SK-N-MC (cell line): ENCODE measurements around the gene PRTFDC1.

ENCODE experiments used
- DNase-seq: peaks from one replicate; pipeline ENCODE4 v3.0.0-alpha.2; 2011; ENCODE audit warnings: low read depth, low spot score
- H3K27ac ChIP-seq: fragments of 200-600 bp; sonication (generic); 2 replicates; pipeline ENCODE4 v1.5.1; 2016; ENCODE audit warnings: mixed run types
- H3K36me3 ChIP-seq: fragments of 200-600 bp; sonication (generic); 2 replicates; pipeline ENCODE4 v1.6.1; 2017; ENCODE audit warnings: antibody characterized with exemption, low read length, mixed read lengths; ENCODE audit not compliant: insufficient read depth
- H3K4me3 ChIP-seq: fragments of 200-600 bp; sonication (generic); 2 replicates; pipeline ENCODE4 v1.5.1; 2016
- H3K9ac ChIP-seq: fragments of 200-600 bp; sonication (generic); 2 replicates; pipeline ENCODE4 v1.8.0; 2017; ENCODE audit warnings: mixed run types, mixed read lengths; ENCODE audit not compliant: insufficient read length
- H3K9me3 ChIP-seq: fragments of 200-600 bp; sonication (generic); 2 replicates; pipeline ENCODE4 v1.6.1; 2017; ENCODE audit warnings: low read depth, mild to moderate bottlenecking, antibody characterized with exemption, low read length, moderate library complexity, mixed read lengths
- EZH2 ChIP-seq: fragments of 200-600 bp; sonication (generic); IDR thresholded peaks from one replicate; pipeline ENCODE4 v1.6.1; 2017; ENCODE audit warnings: antibody characterized with exemption
- FOXP2 ChIP-seq: optimal IDR thresholded peaks from 2 replicates; pipeline ENCODE3; 2011; ENCODE audit warnings: mild to moderate bottlenecking, moderate library complexity; ENCODE audit not compliant: insufficient read depth; ENCODE audit errors: extremely low read length, control extremely low read depth
- POLR2AphosphoS5 ChIP-seq: IDR thresholded peaks from 2 replicates; pipeline ENCODE4 v1.6.1; 2012; ENCODE audit warnings: mild to moderate bottlenecking, low read depth, low read length, borderline replicate concordance

PRTFDC1 gene

DNA sequence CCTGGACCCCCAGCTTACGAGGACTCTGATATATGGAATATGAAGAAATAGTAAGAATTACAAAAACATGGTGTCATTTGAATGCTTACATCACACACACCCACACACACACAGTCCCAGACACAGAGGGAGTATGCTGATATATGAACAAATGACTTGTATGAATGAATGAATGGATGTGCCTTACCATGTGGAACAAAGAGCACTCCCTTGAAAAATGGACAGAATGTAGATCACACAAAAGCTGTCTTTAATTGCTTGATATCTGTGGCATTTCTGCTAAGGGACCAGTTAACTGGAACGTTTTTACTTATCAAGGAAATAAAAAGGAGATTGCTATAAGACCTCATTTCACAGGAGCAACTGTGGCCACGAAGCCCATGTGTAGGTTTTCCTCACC lies 46.0 kb downstream of the PRTFDC1 start:
- Histone ChIP-seq H3K9ac (no peak overlapping the region), H3K27ac (no peak overlapping the region), H3K4me3 (no peak overlapping the region), H3K9me3 (no peaks in the 10 kb centered on the region), H3K36me3 (no peaks in the 10 kb centered on the region)
- TF ChIP-seq FOXP2 (no peak), EZH2 (no peak), POLR2AphosphoS5 (no peak)
- no peak for DNase-seq

DNA sequence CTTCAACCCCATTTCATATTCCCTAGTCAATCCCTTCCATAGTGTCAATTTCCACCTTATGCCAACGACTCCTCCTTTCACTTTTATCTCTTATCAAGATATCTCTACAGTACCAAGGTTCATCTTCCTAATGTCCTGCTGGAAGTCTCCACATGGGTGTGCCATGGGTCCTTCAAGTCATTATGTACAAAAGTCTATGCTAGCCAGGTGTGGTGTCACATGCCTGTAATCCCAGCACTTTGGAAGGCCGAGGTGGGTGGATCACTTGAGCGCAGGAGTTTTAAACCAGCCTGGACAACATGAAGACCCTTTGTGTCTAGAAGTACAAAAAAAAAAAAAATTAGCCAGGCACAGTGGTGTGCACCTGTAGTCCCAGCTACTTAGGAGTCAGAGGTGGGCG lies 47.6 kb downstream of the PRTFDC1 start:
- Histone ChIP-seq H3K4me3 (no peak overlapping the region), H3K9ac (no peak overlapping the region), H3K36me3 (no peaks in the 10 kb centered on the region), H3K9me3 (no peaks in the 10 kb centered on the region), H3K27ac (no peak overlapping the region)
- TF ChIP-seq FOXP2: no peak
- no peak for TF ChIP-seq POLR2AphosphoS5
- no peak for TF ChIP-seq EZH2
- no peak for DNase-seq

DNA sequence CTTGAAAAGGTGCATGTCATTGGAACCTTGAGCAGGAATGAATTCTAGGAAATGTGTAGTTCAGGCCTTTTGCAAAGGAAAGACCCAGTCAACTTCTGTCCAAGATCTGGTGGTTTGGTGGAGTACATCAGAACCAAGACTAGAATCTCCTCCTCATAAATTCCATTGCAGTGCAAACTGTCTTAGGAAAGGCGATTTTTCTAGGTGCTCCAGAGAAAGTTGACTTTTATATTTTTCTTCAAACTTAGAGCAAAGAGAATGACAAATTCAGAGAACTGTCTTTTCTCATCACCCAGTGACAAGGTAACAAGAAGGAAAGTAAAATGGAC lies 50.0 kb downstream of the PRTFDC1 start:
- TF ChIP-seq EZH2 (no peak), POLR2AphosphoS5 (no peak), FOXP2 (no peak)
- no peaks in the 10 kb centered on the region for H3K36me3 ChIP-seq
- no peak overlapping the region for H3K27ac ChIP-seq
- no peak overlapping the region for H3K4me3 ChIP-seq
- no peak for DNase-seq
- H3K9ac ChIP-seq: no peak overlapping the region
- H3K9me3 ChIP-seq: no peaks in the 10 kb centered on the region

DNA sequence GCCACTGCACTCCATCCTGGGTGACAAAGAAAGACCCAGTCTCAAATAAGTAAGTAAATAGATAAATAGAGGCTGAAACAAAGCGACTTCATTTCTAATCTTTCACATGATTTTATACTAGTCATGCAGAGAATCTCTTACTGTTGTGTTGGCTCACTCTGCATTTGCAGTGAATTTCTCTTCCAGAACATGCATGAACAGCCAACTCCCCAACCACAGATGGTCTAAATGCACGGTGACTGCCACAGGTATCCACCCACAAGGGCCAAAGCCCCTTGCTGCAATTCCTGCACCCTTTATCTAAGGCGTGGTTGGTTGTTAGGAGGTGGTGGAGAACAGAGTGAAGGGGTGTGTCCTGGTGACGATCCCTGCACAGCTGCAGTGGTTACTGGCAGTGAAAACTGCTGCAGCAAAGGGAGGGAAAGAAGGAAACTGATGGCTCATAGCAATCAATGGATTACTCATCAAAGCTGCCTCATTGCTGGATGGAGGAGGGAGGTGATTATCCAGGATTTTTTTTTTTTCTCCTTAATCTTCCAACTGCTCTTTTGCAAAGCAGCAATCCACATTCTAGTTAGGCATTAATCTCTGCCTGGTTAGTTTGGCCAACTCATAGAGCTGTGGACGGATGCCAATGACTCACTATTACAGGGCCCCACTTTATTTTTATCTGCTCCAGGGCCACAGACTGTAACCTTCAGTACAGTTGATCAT lies 50.6 kb downstream of the PRTFDC1 start:
- no peak overlapping the region for H3K4me3 ChIP-seq
- no peaks in the 10 kb centered on the region for H3K9me3 ChIP-seq
- no peak for DNase-seq
- H3K9ac ChIP-seq: no peak overlapping the region
- no peaks in the 10 kb centered on the region for H3K36me3 ChIP-seq
- TF ChIP-seq EZH2: no peak
- no peak for TF ChIP-seq FOXP2
- no peak for TF ChIP-seq POLR2AphosphoS5
- no peak overlapping the region for H3K27ac ChIP-seq

DNA sequence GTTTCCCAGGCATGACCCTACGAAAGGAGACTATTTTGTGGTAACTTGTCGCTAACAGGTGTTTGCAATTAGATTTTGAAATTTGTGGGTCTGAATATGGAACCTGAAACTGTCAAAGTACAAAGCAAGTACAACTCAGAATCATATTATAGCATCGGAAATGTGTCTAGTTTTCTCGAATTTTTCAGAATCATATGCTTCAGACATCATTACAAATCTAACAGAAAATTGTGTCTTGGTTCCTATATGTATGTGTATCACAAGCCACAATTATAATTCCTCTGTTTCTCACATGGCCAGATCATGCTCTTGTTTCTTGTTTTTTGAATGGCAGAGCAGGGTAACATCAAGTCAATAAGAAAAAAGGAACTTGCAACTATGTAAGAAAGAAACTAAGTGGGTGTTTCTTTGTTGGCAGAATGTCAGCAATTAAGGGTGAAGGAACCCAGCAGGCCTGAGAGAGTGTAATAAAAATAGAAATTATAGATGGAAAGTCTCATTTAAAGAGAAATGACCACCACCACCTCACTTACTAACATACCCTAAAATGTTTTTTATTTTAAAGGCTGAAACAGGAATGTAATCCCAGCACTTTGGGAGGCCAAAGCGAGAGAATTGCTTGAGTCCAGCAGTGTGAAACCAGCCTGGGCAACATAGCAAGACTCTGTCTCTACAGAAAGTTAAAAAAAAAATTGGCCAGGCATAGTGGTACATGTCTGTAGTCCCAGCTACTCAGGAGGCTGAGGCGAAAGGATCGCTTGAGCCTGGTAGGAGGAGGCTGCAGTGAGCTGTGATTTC lies 51.3 kb downstream of the PRTFDC1 start:
- DNase-seq: no peak
- H3K27ac ChIP-seq: no peak overlapping the region
- H3K36me3 ChIP-seq: no peaks in the 10 kb centered on the region
- H3K4me3 ChIP-seq: no peak overlapping the region
- no peak for TF ChIP-seq POLR2AphosphoS5
- TF ChIP-seq EZH2: no peak
- no peak for TF ChIP-seq FOXP2
- no peak overlapping the region for H3K9ac ChIP-seq
- H3K9me3 ChIP-seq: no peaks in the 10 kb centered on the region

DNA sequence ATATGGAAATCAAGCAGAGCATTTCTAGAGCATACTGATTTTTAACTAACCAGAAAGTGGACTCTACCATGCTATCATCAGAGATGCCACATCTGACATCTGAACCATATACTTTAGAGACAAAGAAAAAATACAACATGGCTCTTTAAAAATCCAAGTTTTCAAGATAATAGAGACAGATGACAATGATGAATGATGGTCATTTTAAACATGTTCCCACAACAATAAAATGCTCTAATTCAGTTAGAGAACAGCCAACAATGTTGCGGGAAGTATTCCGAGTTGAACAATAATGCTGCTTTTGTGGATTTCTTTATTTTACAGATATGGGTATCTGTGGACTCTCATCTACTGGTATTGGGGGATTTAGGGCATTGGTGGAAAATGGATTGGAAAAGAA lies 52.8 kb downstream of the PRTFDC1 start:
- Histone ChIP-seq H3K9ac (no peak overlapping the region), H3K4me3 (no peak overlapping the region), H3K36me3 (no peaks in the 10 kb centered on the region), H3K9me3 (no peaks in the 10 kb centered on the region), H3K27ac (no peak overlapping the region)
- no peak for DNase-seq
- TF ChIP-seq EZH2: no peak
- TF ChIP-seq FOXP2: no peak
- no peak for TF ChIP-seq POLR2AphosphoS5

DNA sequence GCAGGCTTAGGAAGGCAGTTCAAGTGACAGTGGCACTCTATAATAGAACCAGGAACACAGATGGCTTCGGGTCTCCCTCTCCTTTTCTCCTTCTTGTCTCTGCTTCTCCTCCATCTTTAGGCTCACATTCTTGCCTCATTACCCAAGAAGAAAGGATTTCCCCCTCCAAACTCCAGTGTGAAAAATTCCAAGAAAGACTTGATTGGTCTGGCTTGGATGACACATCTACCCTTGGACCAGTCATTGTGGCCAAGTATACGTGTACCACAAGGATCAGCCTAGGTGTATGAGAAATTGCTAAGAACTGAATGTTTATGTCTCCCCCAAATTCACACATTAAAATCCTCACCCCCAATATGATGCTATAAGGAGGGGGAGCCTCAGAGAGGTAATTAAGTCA lies 53.9 kb downstream of the PRTFDC1 start:
- Histone ChIP-seq H3K9ac (no peak overlapping the region), H3K27ac (no peak overlapping the region), H3K36me3 (no peaks in the 10 kb centered on the region), H3K9me3 (no peaks in the 10 kb centered on the region), H3K4me3 (no peak overlapping the region)
- TF ChIP-seq FOXP2 (no peak), EZH2 (no peak), POLR2AphosphoS5 (no peak)
- DNase-seq: no peak

DNA sequence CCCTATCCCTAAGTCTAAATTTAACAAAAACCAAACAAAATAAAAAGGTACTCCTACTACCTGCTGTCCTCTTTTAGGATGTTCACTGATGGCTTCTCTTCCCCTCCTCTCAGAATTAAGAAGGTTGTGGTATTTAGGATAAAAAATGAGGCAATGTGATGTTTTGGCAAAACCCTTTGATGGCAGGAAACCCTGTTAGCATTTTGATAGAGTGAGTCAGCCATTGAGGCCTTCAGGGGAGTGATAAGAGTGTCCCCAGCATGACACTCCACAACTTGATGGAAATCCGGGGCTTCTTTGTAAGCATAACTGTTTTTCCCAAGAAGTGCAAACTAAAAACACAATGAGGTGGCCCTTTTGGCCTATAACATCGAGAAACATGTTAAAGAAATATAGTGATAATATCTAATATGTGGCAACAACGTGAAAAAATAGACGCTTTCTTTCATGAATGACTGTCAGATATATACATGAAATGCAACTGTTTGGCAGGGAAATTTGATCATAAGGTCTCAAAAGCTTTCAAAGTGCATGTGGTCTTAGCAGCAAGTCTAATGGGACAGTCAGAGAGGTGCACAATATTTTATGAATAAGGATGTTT lies 55.0 kb downstream of the PRTFDC1 start:
- TF ChIP-seq EZH2 (no peak), POLR2AphosphoS5 (no peak)
- no peak overlapping the region for H3K9ac ChIP-seq
- H3K4me3 ChIP-seq: no peak overlapping the region
- H3K27ac ChIP-seq: no peak overlapping the region
- no peak for DNase-seq
- no peaks in the 10 kb centered on the region for H3K36me3 ChIP-seq
- H3K9me3 ChIP-seq: no peaks in the 10 kb centered on the region

DNA sequence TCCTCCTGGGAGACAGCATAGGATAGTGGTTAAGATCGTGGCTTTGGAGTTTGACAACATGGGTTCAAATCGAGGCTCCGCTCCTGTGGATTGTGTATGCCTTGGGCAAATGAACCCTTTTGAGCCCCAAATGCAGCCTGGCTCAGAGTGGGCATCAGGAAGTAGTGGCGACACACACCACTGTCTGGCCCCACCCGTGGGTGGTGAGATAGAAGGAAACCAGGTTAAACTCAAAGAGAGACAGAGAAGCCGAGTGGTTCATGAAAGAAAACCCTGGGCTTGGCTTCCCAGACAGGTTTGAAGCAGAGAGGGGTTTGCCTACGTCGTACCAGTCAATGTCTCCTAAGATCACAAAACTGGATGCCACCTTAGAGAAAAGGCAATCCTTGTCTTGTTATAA lies 57.7 kb downstream of the PRTFDC1 start:
- no peak for TF ChIP-seq FOXP2
- TF ChIP-seq POLR2AphosphoS5: no peak
- TF ChIP-seq EZH2: no peak
- no peak overlapping the region for H3K27ac ChIP-seq
- DNase-seq: no peak

More for the DNA sequence above, 57.7 kb downstream of the PRTFDC1 start:
- Histone ChIP-seq H3K36me3 (no peaks in the 10 kb centered on the region), H3K4me3 (no peak overlapping the region), H3K9ac (no peak overlapping the region), H3K9me3 (no peaks in the 10 kb centered on the region)
